ENCODE data around the gene FBXO9. TPM values are rescaled to one million over a fixed set of nuclear protein-coding genes. Genes with fewer than 3 reads are reported as not detected.

FBXO9 gene
- total RNA-seq, 4 donors from 2014 or later: 50.5 to 166 (median 64.2) TPM

- 21% methylated on average over 1 of the region's 1 CpG; no CpG with 5 or more reads in 1 of the 2 donors for WGBS, 2 donors (ENCODE audit: low coverage in 1 of 2)
- Histone ChIP-seq H3K27ac (peak overlapping the region in 1 of 4 donors; percentile 34), H3K4me1 (peaks cover 0 to 13% (median 9%) of the 10 kb centered on the region in 4 donors), H3K9me3 (no peaks in the 10 kb centered on the region), H3K36me3 (no peaks in the 10 kb centered on the region), H3K27me3 (no peaks in the 10 kb centered on the region), H3K4me3 (no peak overlapping the region)
- in situ Hi-C loops (cut with MboI; ENCODE audit: low pct_ligation_motif_present in 1 of 4, low pct_unique_long_range_greater_than_20kb in 1 of 4, low sequenced_read_pairs in 3 of 4): no loop called here
- no peak for DNase-seq
- intact Hi-C loops (cut with DNase I; ENCODE audit: low total_unique reads): no loop called here
- TF ChIP-seq CTCF (IDR thresholded peaks at IDR 0.05) (no peak), POLR2AphosphoS5 (IDR thresholded peaks at IDR 0.05) (no peak)
These were observed 47.7 kb downstream of the FBXO9 start for GRCh38 chr6:53112871-53113270.

GRCh38 chr6:53113742-53114141 is 48.5 kb downstream of the FBXO9 start:
- peak overlapping the region in 1 of 4 donors; percentile 21 for H3K27ac ChIP-seq

GRCh38 chr6:53115113-53115512 is 49.9 kb downstream of the FBXO9 start:
- H3K27me3 ChIP-seq: no peaks in the 10 kb centered on the region
- in situ Hi-C loops (cut with MboI; ENCODE audit: low pct_ligation_motif_present in 1 of 4, low pct_unique_long_range_greater_than_20kb in 1 of 4, low sequenced_read_pairs in 3 of 4): no loop called here
- H3K27ac ChIP-seq: no peak overlapping the region
- H3K4me3 ChIP-seq: no peak overlapping the region
- TF ChIP-seq EP300 (IDR thresholded peaks at IDR 0.05; ENCODE audit: low read depth) (no peak), CTCF (IDR thresholded peaks at IDR 0.05) (no peak), POLR2AphosphoS5 (IDR thresholded peaks at IDR 0.05) (no peak), POLR2A (IDR thresholded peaks at IDR 0.05) (no peak)
- intact Hi-C loops (cut with DNase I; ENCODE audit: low total_unique reads): no loop called here
- no peak for DNase-seq
- no peaks in the 10 kb centered on the region for H3K36me3 ChIP-seq
- no peaks in the 10 kb centered on the region for H3K9me3 ChIP-seq
- WGBS, 2 donors (ENCODE audit: low coverage in 1 of 2): 80 to 97% methylated on average over 1 of the region's 1 CpG
- peaks cover 4 to 23% (median 10%) of the 10 kb centered on the region in 4 donors for H3K4me1 ChIP-seq

More at GRCh38 chr6:53113742-53114141, 48.5 kb downstream of the FBXO9 start:
- Histone ChIP-seq H3K27me3 (no peaks in the 10 kb centered on the region), H3K4me1 (peaks cover 0 to 16% (median 9%) of the 10 kb centered on the region in 4 donors), H3K36me3 (no peaks in the 10 kb centered on the region), H3K9me3 (no peaks in the 10 kb centered on the region), H3K4me3 (no peak overlapping the region)
- no peak for DNase-seq
- TF ChIP-seq EP300 (IDR thresholded peaks at IDR 0.05; ENCODE audit: low read depth) (no peak), POLR2AphosphoS5 (IDR thresholded peaks at IDR 0.05) (no peak), POLR2A (IDR thresholded peaks at IDR 0.05) (no peak), CTCF (IDR thresholded peaks at IDR 0.05) (no peak)
- intact Hi-C loops (cut with DNase I; ENCODE audit: low total_unique reads) (no loop called here), in situ Hi-C loops (cut with MboI; ENCODE audit: low pct_ligation_motif_present in 1 of 4, low pct_unique_long_range_greater_than_20kb in 1 of 4, low sequenced_read_pairs in 3 of 4) (no loop called here)
- WGBS, 2 donors (ENCODE audit: low coverage in 1 of 2): 48 to 49% methylated on average over 4 of the region's 4 CpGs

GRCh38 chr6:53115741-53116140 is 50.5 kb downstream of the FBXO9 start:
- H3K27me3 ChIP-seq: no peaks in the 10 kb centered on the region
- WGBS, 2 donors (ENCODE audit: low coverage in 1 of 2): 80 to 100% methylated on average over 2 of the region's 2 CpGs
- H3K4me1 ChIP-seq: peaks cover 7 to 23% (median 10%) of the 10 kb centered on the region in 4 donors
- in situ Hi-C loops (cut with MboI; ENCODE audit: low pct_ligation_motif_present in 1 of 4, low pct_unique_long_range_greater_than_20kb in 1 of 4, low sequenced_read_pairs in 3 of 4): no loop called here
- intact Hi-C loops (cut with DNase I; ENCODE audit: low total_unique reads): no loop called here
- H3K27ac ChIP-seq: no peak overlapping the region
- no peaks in the 10 kb centered on the region for H3K9me3 ChIP-seq
- DNase-seq: no peak
- no peak overlapping the region for H3K4me3 ChIP-seq
- TF ChIP-seq POLR2AphosphoS5 (IDR thresholded peaks at IDR 0.05): no peak
- no peak for TF ChIP-seq EP300 (IDR thresholded peaks at IDR 0.05; ENCODE audit: low read depth)
- TF ChIP-seq POLR2A (IDR thresholded peaks at IDR 0.05): no peak
- no peak for TF ChIP-seq CTCF (IDR thresholded peaks at IDR 0.05)
- no peaks in the 10 kb centered on the region for H3K36me3 ChIP-seq

Data from transverse colon (tissue), 4 donors.